DOHH2 (cell line): ENCODE results near the gene PROC.

Source experiments
- H3F3A ChIP-seq: fragments of 200-600 bp; sonication (generic), shearing (Covaris generic); 2 replicates; pipeline ENCODE4 v1.6.0; 2016; ENCODE audit warnings: antibody characterized with exemption, mild to moderate bottlenecking; ENCODE audit not compliant: control insufficient read depth, insufficient read depth
- H3K27ac ChIP-seq: fragments of 200-600 bp; sonication (generic); 2 replicates; pipeline ENCODE4 v1.5.1; 2014; ENCODE audit warnings: low read depth, mild to moderate bottlenecking, low read length, moderate library complexity
- H3K27me3 ChIP-seq: fragments of 200-600 bp; sonication (generic); 2 replicates; pipeline ENCODE4 v1.6.1; 2014; ENCODE audit warnings: mild to moderate bottlenecking, low read length, mixed read lengths; ENCODE audit not compliant: control insufficient read depth
- H3K36me3 ChIP-seq: fragments of 200-600 bp; sonication (generic); 2 replicates; pipeline ENCODE4 v1.6.1; 2014; ENCODE audit warnings: mild to moderate bottlenecking, low read length, moderate library complexity, mixed read lengths; ENCODE audit not compliant: control insufficient read depth
- H3K4me1 ChIP-seq: fragments of 200-600 bp; sonication (generic); 2 replicates; pipeline ENCODE4 v1.6.1; 2014; ENCODE audit warnings: mild to moderate bottlenecking, low read length, mixed read lengths; ENCODE audit not compliant: control insufficient read depth
- H3K4me2 ChIP-seq: fragments of 200-600 bp; sonication (generic); 2 replicates; pipeline ENCODE4 v1.6.0; 2014; ENCODE audit warnings: mild to moderate bottlenecking, low read length, moderate library complexity
- H3K4me3 ChIP-seq: fragments of 200-600 bp; sonication (generic); 2 replicates; pipeline ENCODE4 v1.5.1; 2014; ENCODE audit warnings: mild to moderate bottlenecking, low read length, mixed read lengths
- H3K79me2 ChIP-seq: fragments of 200-600 bp; sonication (generic); 2 replicates; pipeline ENCODE4 v1.6.1; 2014; ENCODE audit warnings: mild to moderate bottlenecking, low read length, mixed read lengths; ENCODE audit not compliant: control insufficient read depth
- H3K9me2 ChIP-seq: fragments of 200-600 bp; sonication (generic); replicated peaks from 2 replicates; pipeline ENCODE4 v1.6.1; 2014; ENCODE audit warnings: mild to moderate bottlenecking, low read length, mixed read lengths; ENCODE audit not compliant: control insufficient read depth
- H3K9me3 ChIP-seq: fragments of 200-600 bp; sonication (generic); 2 replicates; pipeline ENCODE4 v1.6.1; 2014; ENCODE audit warnings: antibody characterized with exemption, low read length, mixed read lengths; ENCODE audit not compliant: control insufficient read depth, insufficient read depth
- H4K20me1 ChIP-seq: fragments of 200-600 bp; sonication (generic); 2 replicates; pipeline ENCODE4 v1.6.0; 2014; ENCODE audit warnings: low read depth, mild to moderate bottlenecking, antibody characterized with exemption, low read length, moderate library complexity; ENCODE audit not compliant: control insufficient read depth, insufficient read depth
- CTCF ChIP-seq: fragments of 200-600 bp; sonication (generic); IDR thresholded peaks from one replicate; pipeline ENCODE4 v1.5.1; 2014; ENCODE audit warnings: antibody characterized with exemption, mild to moderate bottlenecking, low read depth, low read length; ENCODE audit not compliant: poor library complexity, severe bottlenecking
- EZH2phosphoT487 ChIP-seq: fragments of 200-600 bp; sonication (generic); IDR thresholded peaks from 2 replicates; pipeline ENCODE4 v1.6.1; 2017; ENCODE audit warnings: borderline replicate concordance, mild to moderate bottlenecking, antibody characterized with exemption, low read length, moderate library complexity, mixed read lengths

PROC gene

GRCh38 chr2:127414638-127415592 lies 3.3 kb upstream of the PROC start:
- H3K27ac ChIP-seq: no peak overlapping the region

GRCh38 chr2:127415593-127416505 lies 2.4 kb upstream of the PROC start:
- Histone ChIP-seq H3K4me2 (peak overlapping the region; percentile 66), H3K4me3 (peak overlapping the region; percentile 57)
- TF ChIP-seq CTCF: peak; percentile 81
- no peak for TF ChIP-seq EZH2phosphoT487

More at GRCh38 chr2:127414638-127415592, 3.3 kb upstream of the PROC start:
- Histone ChIP-seq H3K79me2 (no peaks in the 10 kb centered on the region), H3K4me2 (no peak overlapping the region), H3K4me1 (peaks cover 34% of the 10 kb centered on the region), H3K36me3 (no peaks in the 10 kb centered on the region), H3K27me3 (peaks cover 13% of the 10 kb centered on the region), H3K9me3 (no peaks in the 10 kb centered on the region), H3K4me3 (no peak overlapping the region), H3K9me2 (no peaks in the 10 kb centered on the region), H4K20me1 (no peaks in the 10 kb centered on the region), H3F3A (no peaks in the 10 kb centered on the region)
- TF ChIP-seq CTCF (no peak), EZH2phosphoT487 (no peak)

GRCh38 chr2:127416506-127417001 lies 1.7 kb upstream of the PROC start:
- Histone ChIP-seq H3K9me2 (no peaks in the 10 kb centered on the region), H3K4me3 (peak overlapping the region; percentile 57), H3K36me3 (no peaks in the 10 kb centered on the region), H4K20me1 (no peaks in the 10 kb centered on the region), H3K4me1 (peaks cover 24% of the 10 kb centered on the region), H3K4me2 (peak overlapping the region; percentile 66), H3K27ac (no peak overlapping the region), H3K79me2 (no peaks in the 10 kb centered on the region), H3K27me3 (peaks cover 13% of the 10 kb centered on the region), H3K9me3 (no peaks in the 10 kb centered on the region), H3F3A (no peaks in the 10 kb centered on the region)
- TF ChIP-seq CTCF (no peak), EZH2phosphoT487 (no peak)

More at GRCh38 chr2:127415593-127416505, 2.4 kb upstream of the PROC start:
- no peaks in the 10 kb centered on the region for H4K20me1 ChIP-seq
- no peaks in the 10 kb centered on the region for H3K79me2 ChIP-seq
- no peaks in the 10 kb centered on the region for H3K36me3 ChIP-seq
- no peak overlapping the region for H3K27ac ChIP-seq
- no peaks in the 10 kb centered on the region for H3K9me3 ChIP-seq
- H3K27me3 ChIP-seq: peaks cover 13% of the 10 kb centered on the region
- H3K4me1 ChIP-seq: peaks cover 31% of the 10 kb centered on the region
- H3F3A ChIP-seq: no peaks in the 10 kb centered on the region
- H3K9me2 ChIP-seq: no peaks in the 10 kb centered on the region
